ENCODE data around the gene EPHA8. TPM values are rescaled to one million over a fixed set of nuclear protein-coding genes. Genes with fewer than 3 reads are reported as not detected.

EPHA8 gene
- total and polyA plus RNA-seq, 4 donors: not detected

DNA sequence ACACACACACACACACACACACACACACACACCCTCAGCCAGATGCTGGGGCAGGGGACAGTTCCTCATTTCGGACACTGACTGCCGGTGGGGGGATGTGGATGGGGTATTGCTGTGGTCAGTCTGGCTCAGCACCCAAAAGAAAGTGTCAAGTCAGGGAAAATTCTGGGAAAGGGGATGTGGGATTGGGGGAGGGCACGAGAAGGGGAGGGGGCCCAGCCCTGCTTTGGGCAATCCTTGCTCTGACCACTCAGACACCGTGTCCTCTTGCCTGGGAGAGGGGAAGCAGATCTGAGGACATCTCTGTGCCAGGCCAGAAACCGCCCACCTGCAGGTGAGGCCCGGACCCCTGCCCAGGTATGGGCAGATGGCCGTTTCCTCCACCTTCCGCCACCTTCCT lies 80.1 kb downstream of the EPHA8 start, which contains the start of gene C1QC:
Gene C1QC, plus strand, starts transcription at position 253 of the 400 bp plus-strand sequence. CDS start 391 bp downstream, outside the sequence.
- Histone ChIP-seq H3K9ac (ENCODE audit: low read depth in 1 of 2, low read length in 2 of 2) (no peak within 1 kb of the TSS), H3K27me3 (ENCODE audit: control insufficient read depth in 4 of 4, insufficient read depth in 4 of 4, low read length in 3 of 4) (no peaks in the 10 kb centered on the region), H3K9me3 (ENCODE audit: control insufficient read depth in 4 of 4, low read length in 3 of 4) (no peaks in the 10 kb centered on the region), H3K4me3 (ENCODE audit: low read depth in 1 of 3, low read length in 3 of 3) (peak within 1 kb of the TSS in 1 of 3 donors; percentile 19), H3K27ac (ENCODE audit: low read depth in 1 of 2, low read length in 2 of 2) (no peak within 1 kb of the TSS), H3K4me1 (ENCODE audit: control insufficient read depth in 4 of 4, insufficient read depth in 4 of 4, low read length in 3 of 4) (peaks cover 0 to 1% (median 0%) of the 10 kb centered on the region in 4 donors), H3K36me3 (ENCODE audit: control insufficient read depth in 4 of 4, insufficient read depth in 3 of 4, low read depth in 1 of 4, low read length in 3 of 4) (no peaks in the 10 kb centered on the region)
- TF ChIP-seq, protein P1, sequence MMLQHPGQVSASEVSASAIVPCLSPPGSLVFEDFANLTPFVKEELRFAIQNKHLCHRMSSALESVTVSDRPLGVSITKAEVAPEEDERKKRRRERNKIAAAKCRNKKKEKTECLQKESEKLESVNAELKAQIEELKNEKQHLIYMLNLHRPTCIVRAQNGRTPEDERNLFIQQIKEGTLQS (IDR thresholded peaks at IDR 0.05): no peak
- no peak for TF ChIP-seq JUND (IDR thresholded peaks at IDR 0.05)
- no peak for TF ChIP-seq YY1 (IDR thresholded peaks at IDR 0.05)
- no peak for DNase-seq (ENCODE audit: low spot score)
- WGBS: 66% methylated on average over 8 of the region's 8 CpGs

DNA sequence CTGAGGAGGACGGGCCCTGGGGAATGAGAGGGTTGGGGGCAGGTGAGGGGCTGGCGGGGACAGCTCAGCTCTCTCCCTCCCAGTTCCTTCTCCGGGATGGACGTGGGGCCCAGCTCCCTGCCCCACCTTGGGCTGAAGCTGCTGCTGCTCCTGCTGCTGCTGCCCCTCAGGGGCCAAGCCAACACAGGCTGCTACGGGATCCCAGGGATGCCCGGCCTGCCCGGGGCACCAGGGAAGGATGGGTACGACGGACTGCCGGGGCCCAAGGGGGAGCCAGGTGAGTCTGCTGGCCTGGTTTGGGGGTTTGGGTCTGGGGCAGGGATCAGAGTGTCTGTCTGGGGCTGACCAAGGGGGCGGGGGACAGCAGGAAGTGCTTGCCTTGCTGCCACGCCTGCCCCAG lies 80.6 kb downstream of the EPHA8 start:
- H3K4me3 ChIP-seq (ENCODE audit: low read depth in 1 of 3, low read length in 3 of 3): peak overlapping the region in 1 of 3 donors; percentile 19

More for the DNA sequence above, 80.6 kb downstream of the EPHA8 start:
- no peak for TF ChIP-seq HNF4A (conservative IDR thresholded peaks at IDR 0.05)
- TF ChIP-seq YY1 (IDR thresholded peaks at IDR 0.05): no peak
- no peak for TF ChIP-seq TAF1 (conservative IDR thresholded peaks at IDR 0.05)
- TF ChIP-seq, protein P2, sequence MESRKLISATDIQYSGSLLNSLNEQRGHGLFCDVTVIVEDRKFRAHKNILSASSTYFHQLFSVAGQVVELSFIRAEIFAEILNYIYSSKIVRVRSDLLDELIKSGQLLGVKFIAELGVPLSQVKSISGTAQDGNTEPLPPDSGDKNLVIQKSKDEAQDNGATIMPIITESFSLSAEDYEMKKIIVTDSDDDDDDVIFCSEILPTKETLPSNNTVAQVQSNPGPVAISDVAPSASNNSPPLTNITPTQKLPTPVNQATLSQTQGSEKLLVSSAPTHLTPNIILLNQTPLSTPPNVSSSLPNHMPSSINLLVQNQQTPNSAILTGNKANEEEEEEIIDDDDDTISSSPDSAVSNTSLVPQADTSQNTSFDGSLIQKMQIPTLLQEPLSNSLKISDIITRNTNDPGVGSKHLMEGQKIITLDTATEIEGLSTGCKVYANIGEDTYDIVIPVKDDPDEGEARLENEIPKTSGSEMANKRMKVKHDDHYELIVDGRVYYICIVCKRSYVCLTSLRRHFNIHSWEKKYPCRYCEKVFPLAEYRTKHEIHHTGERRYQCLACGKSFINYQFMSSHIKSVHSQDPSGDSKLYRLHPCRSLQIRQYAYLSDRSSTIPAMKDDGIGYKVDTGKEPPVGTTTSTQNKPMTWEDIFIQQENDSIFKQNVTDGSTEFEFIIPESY (IDR thresholded peaks at IDR 0.05): no peak
- no peak for TF ChIP-seq RAD21 (IDR thresholded peaks at IDR 0.05)
- TF ChIP-seq, protein P3, sequence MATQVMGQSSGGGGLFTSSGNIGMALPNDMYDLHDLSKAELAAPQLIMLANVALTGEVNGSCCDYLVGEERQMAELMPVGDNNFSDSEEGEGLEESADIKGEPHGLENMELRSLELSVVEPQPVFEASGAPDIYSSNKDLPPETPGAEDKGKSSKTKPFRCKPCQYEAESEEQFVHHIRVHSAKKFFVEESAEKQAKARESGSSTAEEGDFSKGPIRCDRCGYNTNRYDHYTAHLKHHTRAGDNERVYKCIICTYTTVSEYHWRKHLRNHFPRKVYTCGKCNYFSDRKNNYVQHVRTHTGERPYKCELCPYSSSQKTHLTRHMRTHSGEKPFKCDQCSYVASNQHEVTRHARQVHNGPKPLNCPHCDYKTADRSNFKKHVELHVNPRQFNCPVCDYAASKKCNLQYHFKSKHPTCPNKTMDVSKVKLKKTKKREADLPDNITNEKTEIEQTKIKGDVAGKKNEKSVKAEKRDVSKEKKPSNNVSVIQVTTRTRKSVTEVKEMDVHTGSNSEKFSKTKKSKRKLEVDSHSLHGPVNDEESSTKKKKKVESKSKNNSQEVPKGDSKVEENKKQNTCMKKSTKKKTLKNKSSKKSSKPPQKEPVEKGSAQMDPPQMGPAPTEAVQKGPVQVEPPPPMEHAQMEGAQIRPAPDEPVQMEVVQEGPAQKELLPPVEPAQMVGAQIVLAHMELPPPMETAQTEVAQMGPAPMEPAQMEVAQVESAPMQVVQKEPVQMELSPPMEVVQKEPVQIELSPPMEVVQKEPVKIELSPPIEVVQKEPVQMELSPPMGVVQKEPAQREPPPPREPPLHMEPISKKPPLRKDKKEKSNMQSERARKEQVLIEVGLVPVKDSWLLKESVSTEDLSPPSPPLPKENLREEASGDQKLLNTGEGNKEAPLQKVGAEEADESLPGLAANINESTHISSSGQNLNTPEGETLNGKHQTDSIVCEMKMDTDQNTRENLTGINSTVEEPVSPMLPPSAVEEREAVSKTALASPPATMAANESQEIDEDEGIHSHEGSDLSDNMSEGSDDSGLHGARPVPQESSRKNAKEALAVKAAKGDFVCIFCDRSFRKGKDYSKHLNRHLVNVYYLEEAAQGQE (IDR thresholded peaks at IDR 0.05): no peak
- no peak for TF ChIP-seq SP1 (IDR thresholded peaks at IDR 0.05)
- TF ChIP-seq, protein P1 (IDR thresholded peaks at IDR 0.05): no peak
- no peak for TF ChIP-seq FOXA2 (IDR thresholded peaks at IDR 0.05)
- TF ChIP-seq, protein P4, sequence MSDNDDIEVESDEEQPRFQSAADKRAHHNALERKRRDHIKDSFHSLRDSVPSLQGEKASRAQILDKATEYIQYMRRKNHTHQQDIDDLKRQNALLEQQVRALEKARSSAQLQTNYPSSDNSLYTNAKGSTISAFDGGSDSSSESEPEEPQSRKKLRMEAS (IDR thresholded peaks at IDR 0.05): no peak
- TF ChIP-seq, protein P5, sequence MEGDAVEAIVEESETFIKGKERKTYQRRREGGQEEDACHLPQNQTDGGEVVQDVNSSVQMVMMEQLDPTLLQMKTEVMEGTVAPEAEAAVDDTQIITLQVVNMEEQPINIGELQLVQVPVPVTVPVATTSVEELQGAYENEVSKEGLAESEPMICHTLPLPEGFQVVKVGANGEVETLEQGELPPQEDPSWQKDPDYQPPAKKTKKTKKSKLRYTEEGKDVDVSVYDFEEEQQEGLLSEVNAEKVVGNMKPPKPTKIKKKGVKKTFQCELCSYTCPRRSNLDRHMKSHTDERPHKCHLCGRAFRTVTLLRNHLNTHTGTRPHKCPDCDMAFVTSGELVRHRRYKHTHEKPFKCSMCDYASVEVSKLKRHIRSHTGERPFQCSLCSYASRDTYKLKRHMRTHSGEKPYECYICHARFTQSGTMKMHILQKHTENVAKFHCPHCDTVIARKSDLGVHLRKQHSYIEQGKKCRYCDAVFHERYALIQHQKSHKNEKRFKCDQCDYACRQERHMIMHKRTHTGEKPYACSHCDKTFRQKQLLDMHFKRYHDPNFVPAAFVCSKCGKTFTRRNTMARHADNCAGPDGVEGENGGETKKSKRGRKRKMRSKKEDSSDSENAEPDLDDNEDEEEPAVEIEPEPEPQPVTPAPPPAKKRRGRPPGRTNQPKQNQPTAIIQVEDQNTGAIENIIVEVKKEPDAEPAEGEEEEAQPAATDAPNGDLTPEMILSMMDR (IDR thresholded peaks at IDR 0.05; ENCODE audit: low read depth, low read length, missing input control): no peak
- no peak for TF ChIP-seq EGR1 (IDR thresholded peaks at IDR 0.05; ENCODE audit: low read depth in 2 of 2)
- H3K9ac ChIP-seq (ENCODE audit: low read depth in 1 of 2, low read length in 2 of 2): no peak overlapping the region
- H3K27me3 ChIP-seq (ENCODE audit: control insufficient read depth in 4 of 4, insufficient read depth in 4 of 4, low read length in 3 of 4): no peaks in the 10 kb centered on the region
- H3K4me1 ChIP-seq (ENCODE audit: control insufficient read depth in 4 of 4, insufficient read depth in 4 of 4, low read length in 3 of 4): peaks cover 0 to 1% (median 0%) of the 10 kb centered on the region in 4 donors
- H3K9me3 ChIP-seq (ENCODE audit: control insufficient read depth in 4 of 4, low read length in 3 of 4): no peaks in the 10 kb centered on the region
- no peak overlapping the region for H3K27ac ChIP-seq (ENCODE audit: low read depth in 1 of 2, low read length in 2 of 2)
- 79% methylated on average over 12 of the region's 12 CpGs for WGBS
- no peaks in the 10 kb centered on the region for H3K36me3 ChIP-seq (ENCODE audit: control insufficient read depth in 4 of 4, insufficient read depth in 3 of 4, low read depth in 1 of 4, low read length in 3 of 4)
- no peak for DNase-seq (ENCODE audit: low spot score)

Data from liver (tissue), 9 donors.